HPDE6-E6E7 (cell line): ENCODE results near the gene C5orf52.
"Not testable (repeated sequence)": the region's sequence is repeated elsewhere in the genome, so short reads cannot be mapped to it uniquely, and the experiment has no call there.

ENCODE experiments used
- DNase-seq: peaks from one replicate; pipeline ENCODE4 v3.0.0; 2011; ENCODE audit warnings: missing footprints; ENCODE audit errors: extremely low spot score

The C5orf52 gene

GRCh38 chr5:157670662-157671591 is at the start of gene C5orf52:
C5orf52 (plus strand) TSS chr5:157671533; CDS start chr5:157671615, 82 bp downstream.
- DNase-seq = no peak

- DNase-seq = no peak
Measured at GRCh38 chr5:157624144-157624543, 47.2 kb upstream of the C5orf52 start.

- DNase-seq = no peak
Measured at GRCh38 chr5:157626831-157627230, 44.5 kb upstream of the C5orf52 start.

- no peak for DNase-seq
Measured at GRCh38 chr5:157630341-157630740, 41.0 kb upstream of the C5orf52 start.

GRCh38 chr5:157640406-157641066 is 30.8 kb upstream of the C5orf52 start:
- DNase-seq = no peak

- no peak for DNase-seq
Measured at GRCh38 chr5:157648275-157648990, 22.9 kb upstream of the C5orf52 start.

GRCh38 chr5:157649101-157649500 is 22.2 kb upstream of the C5orf52 start:
- no peak for DNase-seq

- no peak for DNase-seq
Measured at GRCh38 chr5:157650991-157651611, 20.2 kb upstream of the C5orf52 start.

- DNase-seq = no peak
Measured at GRCh38 chr5:157651623-157652376, 19.5 kb upstream of the C5orf52 start.

- no peak for DNase-seq
Measured at GRCh38 chr5:157652377-157652692, 19.0 kb upstream of the C5orf52 start, which contains the start of gene SOX30. SOX30 (minus strand) TSS chr5:157652438; CDS start chr5:157652078, 360 bp downstream.

GRCh38 chr5:157657516-157657915 is 13.8 kb upstream of the C5orf52 start:
- DNase-seq = no peak

GRCh38 chr5:157658893-157659292 is 12.4 kb upstream of the C5orf52 start:
- no peak for DNase-seq

GRCh38 chr5:157659868-157660660 is 11.3 kb upstream of the C5orf52 start:
- DNase-seq = no peak

GRCh38 chr5:157665467-157666070 is 5.8 kb upstream of the C5orf52 start:
- peak; percentile 78 for DNase-seq

- DNase-seq = no peak
Measured at GRCh38 chr5:157668356-157668755, 3.0 kb upstream of the C5orf52 start.

- DNase-seq = no peak
Measured at GRCh38 chr5:157669701-157670097, 1.6 kb upstream of the C5orf52 start.

- DNase-seq = no peak
Measured at GRCh38 chr5:157671592-157672330, 428 bp downstream of the C5orf52 start.

GRCh38 chr5:157672976-157673375 is 1.6 kb downstream of the C5orf52 start:
- DNase-seq = no peak

- DNase-seq = not testable (repeated sequence)
Measured at GRCh38 chr5:157674351-157674750, 3.0 kb downstream of the C5orf52 start.
